ELR (cell line): ENCODE measurements around the gene PFDN5.
"Not testable (repeated sequence)": the region's sequence is repeated elsewhere in the genome, so short reads cannot be mapped to it uniquely, and the experiment has no call there.

Experiments
- DNase-seq: peaks from one replicate; pipeline ENCODE4 v3.0.0-alpha.2; 2015; ENCODE audit warnings: low read depth

The PFDN5 gene

DNA sequence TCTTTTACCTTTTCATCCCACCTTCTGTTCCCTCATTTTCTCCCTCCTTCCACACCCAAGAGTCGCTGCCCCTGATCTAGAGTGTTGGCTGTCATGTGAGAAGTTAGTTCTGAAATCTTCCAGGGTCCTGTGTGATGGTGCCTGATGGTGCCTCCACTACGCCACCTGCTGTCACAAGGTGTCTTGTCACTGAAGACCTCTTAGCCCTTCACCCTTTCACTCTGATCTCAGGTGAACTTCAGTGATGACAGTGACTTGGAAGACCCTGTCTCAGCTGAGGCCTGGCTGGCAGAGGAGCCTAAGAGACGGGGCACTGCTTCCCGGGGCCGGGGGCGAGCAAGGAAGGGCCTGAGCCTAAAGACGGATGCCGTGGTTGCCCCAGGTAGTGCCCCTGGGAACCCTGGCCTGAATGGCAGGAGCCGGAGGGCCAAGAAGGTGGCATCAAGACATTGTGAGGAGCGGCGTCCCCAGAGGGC, 7.6 kb upstream of the PFDN5 start:
- DNase-seq, result peak; percentile 68

- DNase-seq, result no peak
These were observed 7.0 kb upstream of the PFDN5 start for GRCh38 chr12:53288322-53288721.

GRCh38 chr12:53289891-53290290, 5.5 kb upstream of the PFDN5 start:
- DNase-seq, result peak; percentile 87

DNA sequence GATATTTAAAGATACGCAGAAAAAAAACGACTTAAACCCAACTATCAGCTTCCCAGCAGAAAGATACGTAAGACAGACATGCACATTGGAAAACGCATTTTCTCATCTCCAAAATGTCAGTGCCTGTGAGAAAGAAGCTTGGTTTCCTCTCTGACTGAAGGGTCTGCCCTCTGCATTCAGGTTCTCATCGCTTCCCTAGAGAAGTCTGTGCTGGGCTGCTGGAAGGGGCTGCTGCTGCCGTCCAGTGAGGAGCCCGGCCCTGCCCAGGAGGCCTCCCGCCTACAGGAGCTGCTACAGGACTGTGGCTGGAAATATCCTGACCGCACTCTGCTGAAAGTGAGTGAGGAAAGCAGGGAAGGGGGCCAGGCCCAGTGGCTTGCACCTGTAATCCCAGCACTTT, 4.7 kb upstream of the PFDN5 start:
- peak; percentile 56 for DNase-seq

DNA sequence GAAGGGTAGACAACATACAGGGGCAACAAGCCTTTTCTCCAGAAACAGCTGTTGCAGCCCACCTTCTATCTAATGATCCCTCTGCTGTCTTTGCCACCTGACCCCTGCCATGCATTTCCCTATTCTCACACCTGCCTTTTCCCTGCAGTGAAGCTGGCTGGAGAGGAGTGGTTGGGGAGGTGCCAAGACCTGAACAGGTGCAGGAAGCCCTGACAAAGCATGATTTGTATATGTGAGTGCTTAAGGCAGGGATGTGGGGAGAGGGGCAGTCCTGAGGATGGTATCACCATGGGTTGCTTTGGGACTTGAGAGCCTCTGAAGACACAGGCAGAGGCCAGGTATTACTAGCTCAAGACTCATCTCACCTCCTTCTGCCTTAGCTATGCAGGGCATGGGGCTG, 2.9 kb upstream of the PFDN5 start:
- DNase-seq, result no peak

DNA sequence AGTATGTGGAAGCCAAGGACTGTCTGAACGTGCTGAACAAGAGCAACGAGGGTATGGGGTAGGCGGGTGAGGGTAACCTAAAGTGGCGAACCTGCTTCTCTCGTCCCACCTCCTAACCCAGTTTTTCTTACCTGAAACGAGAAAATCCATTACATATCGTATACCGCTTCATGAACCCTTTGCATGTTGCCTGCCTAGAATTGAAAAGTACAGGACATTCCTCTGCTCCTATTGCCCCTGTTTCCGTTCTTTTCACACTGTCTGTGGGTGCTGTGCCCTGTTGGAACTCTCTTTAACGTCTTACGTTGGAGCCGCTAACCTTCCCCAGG, 513 bp downstream of the PFDN5 start:
- DNase-seq, result no peak

GRCh38 chr12:53297106-53297505, 1.8 kb downstream of the PFDN5 start:
- DNase-seq, result not testable (repeated sequence)

- peak; percentile 93 for DNase-seq
These were observed 2.8 kb downstream of the PFDN5 start for GRCh38 chr12:53298164-53298563.

- peak; percentile 93 for DNase-seq
These were observed 3.7 kb downstream of the PFDN5 start for GRCh38 chr12:53299101-53299453.

DNA sequence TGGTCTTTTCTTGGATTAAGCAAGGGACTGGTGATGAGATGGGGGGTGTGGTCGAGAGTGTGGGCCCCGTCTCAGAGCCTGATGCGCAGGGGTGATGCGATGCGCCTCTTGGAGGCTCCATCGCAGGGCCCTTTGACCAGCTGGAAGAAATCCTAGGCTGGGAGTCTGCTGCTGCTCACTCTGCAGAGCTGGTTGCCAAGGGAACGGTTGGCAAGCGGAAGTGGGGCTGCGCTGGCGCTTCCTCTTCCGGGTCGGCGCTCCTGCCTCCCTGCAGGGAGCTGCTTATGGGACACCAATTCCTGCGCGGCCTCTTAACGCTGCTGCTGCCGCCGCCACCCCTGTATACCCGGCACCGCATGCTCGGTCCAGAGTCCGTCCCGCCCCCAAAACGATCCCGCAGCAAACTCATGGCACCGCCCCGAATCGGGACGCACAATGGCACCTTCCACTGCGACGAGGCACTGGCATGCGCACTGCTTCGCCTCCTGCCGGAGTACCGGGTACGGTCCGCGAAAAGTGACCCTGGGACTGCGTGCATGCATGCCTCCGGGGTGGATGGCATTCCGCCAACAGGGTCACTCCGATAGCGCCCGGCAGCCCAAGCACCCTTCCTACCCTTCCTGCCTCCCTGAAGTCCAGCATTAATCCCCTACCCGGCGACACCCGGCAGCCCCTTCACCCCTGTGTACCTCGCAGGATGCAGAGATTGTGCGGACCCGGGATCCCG, 4.3 kb downstream of the PFDN5 start, which contains the start of gene MYG1:
MYG1 (plus strand) TSS at position 242 of the 727 bp plus-strand sequence; CDS start at position 285, 43 bp downstream.
- peak; percentile 90 for DNase-seq

DNA sequence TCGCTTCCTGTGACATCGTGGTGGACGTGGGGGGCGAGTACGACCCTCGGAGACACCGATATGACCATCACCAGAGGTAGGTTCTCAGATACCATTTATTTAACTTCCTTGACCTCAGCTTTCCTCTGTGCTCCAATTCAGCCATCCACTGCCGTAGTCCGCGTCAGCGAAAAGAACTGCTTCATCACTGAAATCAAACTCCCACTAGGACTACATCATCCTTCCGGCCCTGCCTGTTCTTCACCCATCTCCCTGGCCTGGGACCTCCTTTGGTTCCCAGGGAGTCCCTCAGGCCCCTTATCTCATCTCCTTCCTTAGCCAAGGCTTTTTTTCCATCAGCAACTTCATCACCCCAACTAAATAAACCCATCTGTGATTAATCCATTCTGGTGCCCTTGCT, 4.8 kb downstream of the PFDN5 start:
- peak; percentile 72 for DNase-seq

DNA sequence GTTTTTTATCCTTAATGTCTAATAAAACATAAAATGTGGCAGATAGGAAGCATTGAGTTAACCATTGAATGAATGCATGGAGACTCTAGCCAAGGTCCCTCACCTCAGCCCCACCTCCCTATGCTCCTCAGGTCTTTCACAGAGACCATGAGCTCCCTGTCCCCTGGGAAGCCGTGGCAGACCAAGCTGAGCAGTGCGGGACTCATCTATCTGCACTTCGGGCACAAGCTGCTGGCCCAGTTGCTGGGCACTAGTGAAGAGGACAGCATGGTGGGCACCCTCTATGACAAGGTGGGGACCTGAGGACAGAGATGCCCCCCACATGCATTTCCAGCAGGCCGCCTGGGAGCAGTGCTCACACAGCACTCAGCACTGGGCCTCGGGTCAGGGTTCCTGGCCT, 7.6 kb downstream of the PFDN5 start:
- DNase-seq, result no peak

GRCh38 chr12:53306826-53307225, 11.5 kb downstream of the PFDN5 start:
- no peak for DNase-seq

GRCh38 chr12:53308276-53308675, 12.9 kb downstream of the PFDN5 start:
- DNase-seq, result no peak

DNA sequence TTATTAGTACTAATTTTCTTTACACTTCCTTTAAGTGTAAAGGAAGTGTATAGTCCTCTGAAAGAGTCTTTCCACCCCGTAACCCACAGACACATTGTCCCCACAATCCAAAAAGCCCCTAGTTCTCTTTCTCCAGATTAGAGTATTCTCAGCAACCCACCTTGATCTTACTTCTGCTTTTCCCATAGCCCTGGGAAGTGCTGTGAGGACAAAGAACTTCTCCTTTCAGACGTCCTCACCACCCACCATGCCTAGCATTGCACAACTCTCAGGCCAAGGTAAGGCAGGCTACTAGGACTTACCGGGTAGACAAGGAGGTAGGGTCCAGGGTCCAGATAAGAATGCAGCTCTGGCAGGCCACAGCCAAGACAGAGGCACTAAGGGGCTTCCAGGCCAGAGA, 18.7 kb downstream of the PFDN5 start:
- no peak for DNase-seq

- DNase-seq, result peak; percentile 50
These were observed 25.2 kb downstream of the PFDN5 start for GRCh38 chr12:53320352-53321195.

DNA sequence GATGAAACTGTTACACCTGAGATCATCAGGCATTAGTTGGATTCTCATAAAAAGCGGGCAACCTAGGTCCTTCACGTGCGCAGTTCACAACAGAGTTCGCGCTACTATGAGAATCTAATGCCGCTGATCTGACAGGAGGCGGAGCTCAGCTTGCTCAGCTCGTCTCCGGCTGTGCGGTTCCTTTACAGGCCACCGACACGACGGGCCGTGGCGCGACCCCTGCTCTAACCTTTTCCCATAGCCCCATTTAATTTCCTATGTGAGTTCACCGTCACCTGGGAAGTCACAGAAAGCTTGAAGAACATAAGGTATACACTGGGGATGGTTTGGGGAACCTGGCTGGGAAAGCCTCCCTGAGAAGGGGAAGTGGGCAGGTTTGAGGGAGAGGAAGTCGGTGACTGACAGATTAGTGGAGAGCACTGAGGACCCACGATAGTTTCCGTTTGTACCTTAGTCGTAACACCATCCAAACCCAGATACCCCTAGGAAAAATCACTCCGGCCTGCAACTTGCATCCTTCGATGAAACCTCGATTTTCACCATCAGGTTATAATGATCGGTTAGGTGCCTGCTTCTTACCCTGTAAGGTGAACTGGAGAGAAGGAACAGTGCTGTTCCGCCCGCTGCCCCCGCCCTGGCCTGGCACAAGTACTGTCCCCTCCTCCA, 28.9 kb downstream of the PFDN5 start:
- no peak for DNase-seq

GRCh38 chr12:53324779-53325510, 29.6 kb downstream of the PFDN5 start:
- peak; percentile 96 for DNase-seq

GRCh38 chr12:53325511-53326061, 30.2 kb downstream of the PFDN5 start:
- peak; percentile 37 for DNase-seq

DNA sequence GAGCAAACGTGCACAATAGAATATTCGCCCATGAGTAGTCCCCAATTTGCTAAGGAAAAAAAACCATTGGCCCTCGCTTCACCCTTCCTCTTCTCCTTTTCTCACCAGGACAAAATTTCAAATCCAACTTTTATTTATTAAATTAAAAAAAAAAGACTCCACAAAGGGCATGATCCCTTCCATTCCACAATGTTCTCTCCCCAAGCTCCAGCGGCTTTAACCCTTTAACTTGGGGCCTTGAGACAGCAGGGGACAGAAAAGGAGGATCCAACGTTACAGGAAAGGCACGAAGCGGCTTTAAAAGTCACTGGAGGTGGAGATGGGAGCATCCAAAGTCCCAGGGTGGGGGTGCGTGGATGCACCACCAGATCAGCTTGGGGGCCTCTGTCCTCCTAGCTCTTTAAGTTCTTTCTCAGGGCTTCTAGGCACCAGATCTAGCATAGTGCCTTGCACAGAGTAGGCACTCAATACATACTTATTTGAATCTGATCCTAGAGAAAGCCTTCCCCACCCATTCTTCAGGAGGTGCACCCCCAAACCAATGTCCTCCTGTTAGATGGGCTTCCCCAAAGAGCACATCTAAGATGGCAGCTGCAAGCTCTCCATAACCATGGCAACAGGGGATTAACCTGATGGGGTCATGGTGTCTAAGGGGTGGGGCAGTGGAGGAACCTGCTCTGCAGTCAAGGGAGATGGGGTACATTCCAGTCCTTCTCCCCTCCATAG, 31.3 kb downstream of the PFDN5 start:
- DNase-seq, result no peak

GRCh38 chr12:53327435-53328042, 32.2 kb downstream of the PFDN5 start:
- DNase-seq, result peak; percentile 56
